H1 (cell line): ENCODE measurements around the gene CD4.

Experiments
- EGR1 ChIP-seq: IDR thresholded peaks from 2 replicates; pipeline ENCODE4 v1.6.1; 2011; ENCODE audit warnings: low read depth, low read length, borderline replicate concordance
- EP300 ChIP-seq, 2 experiments: IDR thresholded peaks; 1 replicate in 1 of 2; 2 replicates in 1 of 2; pipeline ENCODE4 v1.6.1; 2011 to 2012; ENCODE audit warnings: low read depth in 2 of 2, low read length in 2 of 2, mild to moderate bottlenecking in 2 of 2, borderline replicate concordance in 1 of 2, inconsistent platforms in 1 of 2, moderate library complexity in 1 of 2
- MAFK ChIP-seq: IDR thresholded peaks from 2 replicates; pipeline ENCODE4 v1.6.1; 2012; ENCODE audit warnings: low read depth, mild to moderate bottlenecking, improper control_type of control experiment, low read length
- NANOG ChIP-seq: IDR thresholded peaks from 2 replicates; pipeline ENCODE4 v1.6.1; 2011; ENCODE audit warnings: low read length, low read depth, mild to moderate bottlenecking, inconsistent platforms; ENCODE audit not compliant: insufficient read depth, poor library complexity, severe bottlenecking
- NRF1 ChIP-seq: IDR thresholded peaks from 2 replicates; pipeline ENCODE4 v1.6.1; 2011; ENCODE audit warnings: mild to moderate bottlenecking, low read depth, low read length, improper control_type of control experiment
- POLR2AphosphoS5 ChIP-seq: IDR thresholded peaks from 2 replicates; pipeline ENCODE4 v1.6.1; 2011; ENCODE audit warnings: low read depth, low read length
- SP1 ChIP-seq: IDR thresholded peaks from 2 replicates; pipeline ENCODE4 v1.6.1; 2011; ENCODE audit warnings: low read depth, low read length
- SUZ12 ChIP-seq: fragments of 200-600 bp; sonication (generic); IDR thresholded peaks from 2 replicates; pipeline ENCODE4 v1.6.1; 2012; ENCODE audit warnings: mild to moderate bottlenecking, inconsistent platforms, low read length, moderate library complexity, mixed read lengths
- TAF1 ChIP-seq: IDR thresholded peaks from 2 replicates; pipeline ENCODE4 v1.6.1; 2011; ENCODE audit warnings: mild to moderate bottlenecking, low read depth, low read length
- YY1 ChIP-seq: IDR thresholded peaks from 2 replicates; pipeline ENCODE4 v1.6.1; 2011; ENCODE audit warnings: low read depth, mild to moderate bottlenecking, low read length
- TF ChIP-seq, protein P1 (sequence below), 3 experiments: IDR thresholded peaks; 1 replicate in 2 of 3; 2 replicates in 1 of 3; pipeline versions ENCODE4 v1.5.1 to v1.6.1; 2011; ENCODE audit warnings: low read length in 3 of 3, mild to moderate bottlenecking in 3 of 3, inconsistent platforms in 2 of 3, low read depth in 1 of 3, moderate library complexity in 1 of 3; ENCODE audit not compliant: insufficient read depth in 1 of 3; ENCODE audit errors: control extremely low read depth in 1 of 3
- TF ChIP-seq, protein P2 (sequence below): IDR thresholded peaks from 2 replicates; pipeline ENCODE4 v1.6.1; 2012; ENCODE audit warnings: inconsistent platforms

GRCh38 chr12:6869049-6870021, 80.0 kb downstream of the CD4 start:
- TF ChIP-seq, protein P1, sequence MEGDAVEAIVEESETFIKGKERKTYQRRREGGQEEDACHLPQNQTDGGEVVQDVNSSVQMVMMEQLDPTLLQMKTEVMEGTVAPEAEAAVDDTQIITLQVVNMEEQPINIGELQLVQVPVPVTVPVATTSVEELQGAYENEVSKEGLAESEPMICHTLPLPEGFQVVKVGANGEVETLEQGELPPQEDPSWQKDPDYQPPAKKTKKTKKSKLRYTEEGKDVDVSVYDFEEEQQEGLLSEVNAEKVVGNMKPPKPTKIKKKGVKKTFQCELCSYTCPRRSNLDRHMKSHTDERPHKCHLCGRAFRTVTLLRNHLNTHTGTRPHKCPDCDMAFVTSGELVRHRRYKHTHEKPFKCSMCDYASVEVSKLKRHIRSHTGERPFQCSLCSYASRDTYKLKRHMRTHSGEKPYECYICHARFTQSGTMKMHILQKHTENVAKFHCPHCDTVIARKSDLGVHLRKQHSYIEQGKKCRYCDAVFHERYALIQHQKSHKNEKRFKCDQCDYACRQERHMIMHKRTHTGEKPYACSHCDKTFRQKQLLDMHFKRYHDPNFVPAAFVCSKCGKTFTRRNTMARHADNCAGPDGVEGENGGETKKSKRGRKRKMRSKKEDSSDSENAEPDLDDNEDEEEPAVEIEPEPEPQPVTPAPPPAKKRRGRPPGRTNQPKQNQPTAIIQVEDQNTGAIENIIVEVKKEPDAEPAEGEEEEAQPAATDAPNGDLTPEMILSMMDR (IDR thresholded peaks at IDR 0.05; ENCODE audit: control extremely low read depth in 1 of 3, insufficient read depth in 1 of 3, low read depth in 1 of 3, low read length in 3 of 3) = peak in 2 of 3 experiments; percentile 85 to 95; a peak in 3 of 4 replicates
- TF ChIP-seq YY1 (0 out of 2 replicates have a peak, but pooled peaks have one; percentile 39), NRF1 (no peak), POLR2AphosphoS5 (no peak; the same call in 1 of the 2 replicates), MAFK (no peak), EGR1 (no peak), NANOG (no peak), TAF1 (no peak), SP1 (no peak), SUZ12 (no peak), EP300 (IDR thresholded peaks at IDR 0.05; ENCODE audit: borderline replicate concordance in 1 of 2, low read depth in 2 of 2, low read length in 2 of 2) (no peak)
- TF ChIP-seq, protein P2, sequence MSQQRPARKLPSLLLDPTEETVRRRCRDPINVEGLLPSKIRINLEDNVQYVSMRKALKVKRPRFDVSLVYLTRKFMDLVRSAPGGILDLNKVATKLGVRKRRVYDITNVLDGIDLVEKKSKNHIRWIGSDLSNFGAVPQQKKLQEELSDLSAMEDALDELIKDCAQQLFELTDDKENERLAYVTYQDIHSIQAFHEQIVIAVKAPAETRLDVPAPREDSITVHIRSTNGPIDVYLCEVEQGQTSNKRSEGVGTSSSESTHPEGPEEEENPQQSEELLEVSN = no peak
